HG03095 (cell line): ENCODE measurements around the gene MIXL1.
"Not testable (repeated sequence)": the region's sequence is repeated elsewhere in the genome, so short reads cannot be mapped to it uniquely, and the experiment has no call there.

ENCODE experiments used
- ATAC-seq: cut with Tn5 transposase; IDR thresholded peaks from one replicate; pipeline ENCODE4 v1.9.1; 2021; ENCODE audit warnings: moderate library complexity; ENCODE audit not compliant: unreplicated experiment

Gene MIXL1

GRCh38 chr1:226212545-226212944, 10.9 kb upstream of the MIXL1 start:
- ATAC-seq: no peak

GRCh38 chr1:226215239-226215638, 8.2 kb upstream of the MIXL1 start:
- no peak for ATAC-seq

- no peak for ATAC-seq
These were observed 7.4 kb upstream of the MIXL1 start for GRCh38 chr1:226216056-226216455.

GRCh38 chr1:226217273-226217672, 6.2 kb upstream of the MIXL1 start:
- ATAC-seq: no peak

GRCh38 chr1:226220473-226221189, 2.8 kb upstream of the MIXL1 start:
- no peak for ATAC-seq

- no peak for ATAC-seq
These were observed 778 bp upstream of the MIXL1 start for GRCh38 chr1:226222686-226223085.

GRCh38 chr1:226223786-226224244, 351 bp downstream of the MIXL1 start:
- ATAC-seq: peak; percentile 61

GRCh38 chr1:226226601-226227000, 3.1 kb downstream of the MIXL1 start:
- no peak for ATAC-seq

GRCh38 chr1:226233293-226233692, 9.8 kb downstream of the MIXL1 start:
- ATAC-seq: no peak

- no peak for ATAC-seq
These were observed 10.3 kb downstream of the MIXL1 start for GRCh38 chr1:226233806-226234205.

- ATAC-seq: no peak
These were observed 13.4 kb downstream of the MIXL1 start for GRCh38 chr1:226236826-226237225.

GRCh38 chr1:226239421-226239820, 16.0 kb downstream of the MIXL1 start:
- ATAC-seq: no peak

- no peak for ATAC-seq
These were observed 24.6 kb downstream of the MIXL1 start for GRCh38 chr1:226248091-226248490.

GRCh38 chr1:226248796-226249195, 25.3 kb downstream of the MIXL1 start:
- no peak for ATAC-seq

GRCh38 chr1:226250511-226250910, 27.0 kb downstream of the MIXL1 start:
- ATAC-seq: no peak

- ATAC-seq: not testable (repeated sequence)
These were observed 29.4 kb downstream of the MIXL1 start for GRCh38 chr1:226252841-226253240.

GRCh38 chr1:226253933-226254332, 30.5 kb downstream of the MIXL1 start:
- ATAC-seq: no peak

GRCh38 chr1:226255380-226255779, 31.9 kb downstream of the MIXL1 start:
- ATAC-seq: no peak

- ATAC-seq: no peak
These were observed 38.4 kb downstream of the MIXL1 start for GRCh38 chr1:226261818-226262217.

GRCh38 chr1:226268421-226269124, 45.1 kb downstream of the MIXL1 start:
- ATAC-seq: no peak

- not testable (repeated sequence) for ATAC-seq
These were observed 48.9 kb downstream of the MIXL1 start for GRCh38 chr1:226272233-226272902.

GRCh38 chr1:226274138-226274537, 50.7 kb downstream of the MIXL1 start:
- no peak for ATAC-seq
